Thoracic aorta (tissue), 2 donors: ENCODE data around the gene OSBPL10. TPM values are rescaled to one million over a fixed set of nuclear protein-coding genes. Genes with fewer than 3 reads are reported as not detected.
A peak's percentile ranks its signal among the peaks of the same experiment; 100 is the strongest.
"Not testable (repeated sequence)": the region's sequence is repeated elsewhere in the genome, so short reads cannot be mapped to it uniquely, and the experiment has no call there.

Experiments used
- ATAC-seq: fragments of 150-250 bp; one replicate; pipeline ENCODE4 v1.8.0; 2017; ENCODE audit warnings: low read depth; ENCODE audit not compliant: insufficient number of reproducible peaks, low FRiP score
- DNase-seq: peaks from one replicate; pipeline ENCODE4 v3.0.0-alpha.2; 2020; ENCODE audit warnings: low spot score
- H3K27ac ChIP-seq, 2 donors: fragments of 200-600 bp; sonication (generic); 1 replicate in 1 of 2; 2 replicates in 1 of 2; pipeline ENCODE4 v1.5.1; 2016; ENCODE audit warnings: mild to moderate bottlenecking in 2 of 2, moderate library complexity in 2 of 2
- H3K27me3 ChIP-seq: fragments of 200-600 bp; sonication (generic); replicated peaks from 2 replicates; pipeline ENCODE4 v1.6.0; 2016; ENCODE audit warnings: mild to moderate bottlenecking; ENCODE audit not compliant: insufficient read depth
- H3K36me3 ChIP-seq: fragments of 200-600 bp; sonication (generic); one replicate; pipeline ENCODE4 v1.5.1; 2016
- H3K4me1 ChIP-seq, 2 donors: fragments of 200-600 bp; sonication (generic); 1 replicate in 1 of 2; 2 replicates in 1 of 2; pipeline versions ENCODE4 v1.5.1 to v1.6.0; 2016; ENCODE audit warnings: low read depth in 2 of 2, mild to moderate bottlenecking in 1 of 2; ENCODE audit not compliant: control insufficient read depth in 1 of 2
- H3K4me3 ChIP-seq: fragments of 200-600 bp; sonication (generic); 2 replicates; pipeline ENCODE4 v1.5.1; 2016; ENCODE audit warnings: mild to moderate bottlenecking
- H3K9me3 ChIP-seq: fragments of 200-600 bp; sonication (generic); 2 replicates; pipeline ENCODE4 v1.5.1; 2016
- total RNA-seq, 2 donors: library from RNA; depleted of rRNA; stranded (reverse); fragments of >200 nt; gene quantifications; one replicate each; pipeline versions ENCODE4 v1.1.0 to v1.2.3, GENCODE V29; 2016
- TF ChIP-seq, protein P1 (sequence below): fragments of 200-600 bp; sonication (generic); IDR thresholded peaks from one replicate; pipeline ENCODE4 v1.5.1; 2019; ENCODE audit warnings: antibody characterized with exemption

The OSBPL10 gene
- total RNA-seq, 2 donors from 2014 or later = 108 to 153 TPM

DNA sequence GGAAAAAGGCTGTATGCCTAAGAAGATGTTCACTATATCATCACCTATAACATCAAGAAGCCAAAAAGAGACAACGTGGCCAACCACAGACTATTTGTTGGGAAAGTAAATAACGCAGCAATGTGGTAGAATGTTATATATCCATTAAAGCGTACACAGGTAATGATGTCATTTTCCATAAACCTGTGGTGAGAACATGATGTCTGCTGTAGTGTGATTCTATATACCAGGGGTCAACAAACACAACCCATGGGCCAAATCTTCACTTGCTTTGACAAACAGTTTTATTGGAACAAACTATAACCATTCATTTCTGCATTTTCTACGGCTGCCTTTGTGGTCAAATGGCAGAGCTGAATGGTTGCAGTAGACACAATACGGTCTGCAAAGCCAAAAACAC lies 287.7 kb downstream of the OSBPL10 start:
- Histone ChIP-seq H3K4me1 (peaks cover 5 to 9% of the 10 kb centered on the region in 2 donors), H3K27me3 (no peaks in the 10 kb centered on the region), H3K36me3 (no peaks in the 10 kb centered on the region), H3K9me3 (no peaks in the 10 kb centered on the region), H3K27ac (no peak overlapping the region), H3K4me3 (no peak overlapping the region)
- DNase-seq (no peak), ATAC-seq (no peak)
- TF ChIP-seq, protein P1, sequence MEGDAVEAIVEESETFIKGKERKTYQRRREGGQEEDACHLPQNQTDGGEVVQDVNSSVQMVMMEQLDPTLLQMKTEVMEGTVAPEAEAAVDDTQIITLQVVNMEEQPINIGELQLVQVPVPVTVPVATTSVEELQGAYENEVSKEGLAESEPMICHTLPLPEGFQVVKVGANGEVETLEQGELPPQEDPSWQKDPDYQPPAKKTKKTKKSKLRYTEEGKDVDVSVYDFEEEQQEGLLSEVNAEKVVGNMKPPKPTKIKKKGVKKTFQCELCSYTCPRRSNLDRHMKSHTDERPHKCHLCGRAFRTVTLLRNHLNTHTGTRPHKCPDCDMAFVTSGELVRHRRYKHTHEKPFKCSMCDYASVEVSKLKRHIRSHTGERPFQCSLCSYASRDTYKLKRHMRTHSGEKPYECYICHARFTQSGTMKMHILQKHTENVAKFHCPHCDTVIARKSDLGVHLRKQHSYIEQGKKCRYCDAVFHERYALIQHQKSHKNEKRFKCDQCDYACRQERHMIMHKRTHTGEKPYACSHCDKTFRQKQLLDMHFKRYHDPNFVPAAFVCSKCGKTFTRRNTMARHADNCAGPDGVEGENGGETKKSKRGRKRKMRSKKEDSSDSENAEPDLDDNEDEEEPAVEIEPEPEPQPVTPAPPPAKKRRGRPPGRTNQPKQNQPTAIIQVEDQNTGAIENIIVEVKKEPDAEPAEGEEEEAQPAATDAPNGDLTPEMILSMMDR = no peak

DNA sequence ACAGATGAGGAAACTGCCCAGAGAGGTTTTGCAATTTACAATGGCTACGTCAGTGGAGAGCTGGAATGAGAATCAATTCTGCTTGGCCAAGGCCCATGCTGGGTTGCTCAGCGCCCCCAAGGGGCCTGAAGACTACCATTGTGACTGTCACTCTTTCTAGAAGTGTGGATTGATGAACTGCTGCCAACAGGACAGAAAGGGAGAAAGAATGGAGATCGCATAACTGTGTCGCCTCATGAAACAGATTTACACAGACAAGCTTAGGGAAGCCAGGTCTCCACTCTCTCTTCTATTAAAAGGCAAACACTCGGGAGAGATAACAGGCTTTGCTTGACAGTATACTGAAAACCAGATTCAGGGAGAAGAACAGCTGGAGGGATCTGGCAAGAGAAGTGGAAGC lies 288.3 kb downstream of the OSBPL10 start:
- no peaks in the 10 kb centered on the region for H3K36me3 ChIP-seq
- H3K4me1 ChIP-seq = peaks cover 7 to 13% of the 10 kb centered on the region in 2 donors
- H3K4me3 ChIP-seq = no peak overlapping the region
- TF ChIP-seq, protein P1 = no peak
- ATAC-seq (no peak), DNase-seq (no peak)
- H3K9me3 ChIP-seq = no peaks in the 10 kb centered on the region
- H3K27ac ChIP-seq = no peak overlapping the region
- no peaks in the 10 kb centered on the region for H3K27me3 ChIP-seq

DNA sequence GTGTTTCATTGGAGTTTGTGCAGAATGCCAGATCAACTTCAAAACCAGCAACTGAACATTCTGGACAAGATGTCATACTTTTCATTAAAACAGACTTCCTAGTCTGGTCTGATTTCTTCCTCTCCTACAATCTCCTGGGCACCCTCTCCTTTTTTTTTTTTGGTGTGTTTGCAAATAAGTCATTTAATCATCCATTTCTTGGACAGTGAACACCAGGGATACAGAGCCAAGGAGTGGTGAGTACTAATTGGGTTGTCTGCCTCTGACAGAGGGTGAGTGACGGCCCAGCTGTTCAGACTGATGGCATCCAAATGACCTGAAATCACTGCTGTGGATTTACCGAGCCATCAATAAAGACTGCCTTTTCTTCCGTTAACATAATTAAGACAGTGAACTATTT lies 290.3 kb downstream of the OSBPL10 start:
- H3K36me3 ChIP-seq = no peaks in the 10 kb centered on the region
- H3K27me3 ChIP-seq = no peaks in the 10 kb centered on the region
- TF ChIP-seq, protein P1 = no peak
- no peak overlapping the region for H3K4me3 ChIP-seq
- H3K27ac ChIP-seq = no peak overlapping the region
- no peaks in the 10 kb centered on the region for H3K9me3 ChIP-seq
- DNase-seq (no peak), ATAC-seq (no peak)
- H3K4me1 ChIP-seq = peaks cover 7 to 30% of the 10 kb centered on the region in 2 donors

DNA sequence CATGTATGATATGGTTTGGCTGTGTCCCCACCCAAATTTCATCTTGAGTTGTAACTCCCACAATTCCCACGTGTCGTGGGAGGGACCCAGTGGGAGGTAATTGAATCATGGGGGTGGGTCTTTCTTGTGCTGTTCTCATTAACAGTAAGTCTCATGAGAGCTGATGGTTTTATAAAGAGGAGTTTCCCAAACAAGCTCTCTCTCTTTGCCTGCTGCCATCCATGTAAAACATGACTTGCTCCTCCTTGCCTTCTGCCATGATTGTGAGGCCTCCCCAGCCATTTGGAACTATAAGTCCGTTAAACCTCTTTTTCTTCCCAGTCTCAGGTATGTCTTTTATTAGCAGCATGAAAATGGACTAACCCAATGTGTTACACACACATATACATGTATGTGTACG lies 291.5 kb downstream of the OSBPL10 start:
- H3K36me3 ChIP-seq, H3K27me3 ChIP-seq, H3K4me3 ChIP-seq, DNase-seq, H3K9me3 ChIP-seq, ATAC-seq: not testable (repeated sequence)
- Histone ChIP-seq H3K4me1 (peaks cover 7 to 30% of the 10 kb centered on the region in 2 donors), H3K27ac (peak overlapping the region in 1 of 2 donors; percentile 46)

DNA sequence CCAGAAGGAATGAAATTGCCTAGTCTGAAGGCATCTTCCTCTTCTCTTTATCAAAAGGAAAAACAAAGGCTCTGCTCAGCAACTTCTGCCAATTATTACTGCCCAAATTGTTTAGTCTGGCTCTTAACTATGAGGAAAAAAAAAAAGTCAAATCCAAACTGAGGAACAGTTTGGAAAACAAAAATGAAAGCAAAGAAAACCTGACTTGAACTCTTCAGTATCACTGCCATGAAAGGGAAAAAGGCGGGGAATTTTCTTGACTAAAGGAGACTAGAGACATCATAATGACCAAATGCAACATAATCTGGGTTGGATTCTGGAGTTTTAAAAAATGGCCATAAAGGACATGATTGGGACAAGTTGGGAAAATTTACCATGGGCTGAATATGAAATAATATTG lies 292.1 kb downstream of the OSBPL10 start:
- peaks cover 7 to 30% of the 10 kb centered on the region in 2 donors for H3K4me1 ChIP-seq
- no peak for DNase-seq
- TF ChIP-seq, protein P1 = no peak
- no peaks in the 10 kb centered on the region for H3K36me3 ChIP-seq
- no peak for ATAC-seq
- H3K9me3 ChIP-seq = no peaks in the 10 kb centered on the region
- peak overlapping the region in 1 of 2 donors; percentile 46 for H3K27ac ChIP-seq
- peak overlapping the region; percentile 18 for H3K4me3 ChIP-seq
- H3K27me3 ChIP-seq = no peaks in the 10 kb centered on the region
